B cell (primary cell): Measurements from ENCODE around the gene ANXA7. TPM values are rescaled to one million over a fixed set of nuclear protein-coding genes. Genes with fewer than 3 reads are reported as not detected.

Source experiments
- ATAC-seq: fragments of 200-7000 bp; cut with Tn5 transposase; one replicate; pipeline ENCODE4 v1.10.0; 2021; ENCODE audit warnings: low read depth, mild to moderate bottlenecking, moderate number of reproducible peaks, moderate library complexity
- CTCF ChIA-PET: fragments of 350-600 bp; sonication (Branson Sonifier 250); formaldehyde crosslinking; loops from one replicate; lab custom pipeline; 2021; ENCODE audit warnings: antibody characterized with exemption, inconsistent platforms; lab: Charles Lee
- POLR2A ChIA-PET: fragments of 350-600 bp; sonication (Branson Sonifier 250); formaldehyde crosslinking; loops from one replicate; lab custom pipeline; 2021; ENCODE audit warnings: antibody characterized with exemption; lab: Charles Lee
- DNase-seq: peaks from one replicate; pipeline ENCODE4 v3.0.0; 2013
- H2AFZ ChIP-seq: 2 replicates; pipeline ENCODE4 v1.6.1; 2012; ENCODE audit warnings: mild to moderate bottlenecking, low read depth, low read length; ENCODE audit not compliant: insufficient read depth, poor library complexity, severe bottlenecking
- H3K27ac ChIP-seq, 2 donors: 1 replicate in 1 of 2; 2 replicates in 1 of 2; pipeline ENCODE4 v1.5.1; 2012 to 2013; ENCODE audit warnings: low read length in 2 of 2, mild to moderate bottlenecking in 2 of 2, moderate library complexity in 1 of 2
- H3K27me3 ChIP-seq, 4 experiments: fragments of 200-600 bp in 1 of 4; sonication (generic) in 1 of 4; replicated peaks in 1 of 4; 1 replicate in 2 of 4; 2 replicates in 2 of 4; pipeline versions ENCODE4 v1.6.1 to v1.7.0; 2013 to 2016; ENCODE audit warnings: low read length in 3 of 4, mild to moderate bottlenecking in 2 of 4, mixed read lengths in 1 of 4, moderate library complexity in 1 of 4; ENCODE audit not compliant: insufficient read depth in 4 of 4, control insufficient read depth in 3 of 4; ENCODE audit errors: control extremely low read depth in 1 of 4
- H3K36me3 ChIP-seq, 2 experiments: replicated peaks in 1 of 2; 1 replicate in 1 of 2; 2 replicates in 1 of 2; pipeline versions ENCODE4 v1.6.1 to v1.7.1; 2013; ENCODE audit warnings: low read length in 1 of 2; ENCODE audit not compliant: insufficient read depth in 2 of 2, control insufficient read depth in 1 of 2; ENCODE audit errors: control extremely low read depth in 1 of 2, extremely low read depth in 1 of 2
- H3K4me1 ChIP-seq, 2 donors: fragments of 200-600 bp in 1 of 2; sonication (generic) in 1 of 2; 1 replicate in 1 of 2; 2 replicates in 1 of 2; pipeline versions ENCODE4 v1.5.1 to v1.6.1; 2013 to 2017; ENCODE audit warnings: low read length in 2 of 2; ENCODE audit not compliant: control insufficient read depth in 2 of 2, insufficient read depth in 2 of 2
- H3K4me2 ChIP-seq: replicated peaks from 2 replicates; pipeline ENCODE3; 2012; ENCODE audit warnings: mild to moderate bottlenecking, low read depth, low read length; ENCODE audit not compliant: poor library complexity, severe bottlenecking
- H3K4me3 ChIP-seq, 5 experiments: fragments of 200-600 bp in 1 of 5; sonication (generic) in 1 of 5; 1 replicate in 3 of 5; 2 replicates in 2 of 5; pipeline versions ENCODE4 v1.5.1 to v1.7.0; 2011 to 2016; ENCODE audit warnings: low read length in 4 of 5, mild to moderate bottlenecking in 4 of 5, low read depth in 2 of 5, control low read depth in 1 of 5, moderate library complexity in 1 of 5; ENCODE audit not compliant: insufficient read depth in 1 of 5; ENCODE audit errors: control extremely low read depth in 1 of 5, extremely low read depth in 1 of 5
- H3K79me2 ChIP-seq: fragments of 200-600 bp; sonication (generic); one replicate; pipeline ENCODE4 v1.6.0; 2016; ENCODE audit warnings: low read length; ENCODE audit not compliant: control insufficient read depth, insufficient read depth
- H3K9ac ChIP-seq: fragments of 200-600 bp; sonication (generic); 2 replicates; pipeline ENCODE4 v1.6.1; 2017; ENCODE audit warnings: mild to moderate bottlenecking, low read length, moderate library complexity
- H3K9me3 ChIP-seq, 3 donors: one replicate each; pipeline versions ENCODE4 v1.6.1 to v1.7.1; 2013; ENCODE audit warnings: low read length in 2 of 3; ENCODE audit not compliant: control insufficient read depth in 2 of 3, insufficient read depth in 1 of 3; ENCODE audit errors: control extremely low read depth in 1 of 3
- H4K20me1 ChIP-seq: 2 replicates; pipeline ENCODE4 v1.6.0; 2012; ENCODE audit warnings: mild to moderate bottlenecking, low read length; ENCODE audit not compliant: insufficient read depth, control insufficient read depth, poor library complexity, severe bottlenecking
- H3K27ac Mint-ChIP-seq: one replicate; pipeline ENCODE4 v1.8.0; 2021; ENCODE audit warnings: mixed read lengths
- H3K27me3 Mint-ChIP-seq: one replicate; pipeline ENCODE4 v1.8.0; 2021; ENCODE audit warnings: mixed read lengths
- H3K4me1 Mint-ChIP-seq: one replicate; pipeline ENCODE4 v1.8.0; 2021; ENCODE audit warnings: mixed read lengths
- H3K4me3 Mint-ChIP-seq: one replicate; pipeline ENCODE4 v1.8.0; 2021; ENCODE audit warnings: mixed read lengths
- H3K9me3 Mint-ChIP-seq: one replicate; pipeline ENCODE4 v1.8.0; 2022; ENCODE audit warnings: mixed read lengths; ENCODE audit not compliant: insufficient read depth
- CTCF ChIP-seq: fragments of 200-600 bp; IDR thresholded peaks from one replicate; pipeline ENCODE4 v1.8.0; 2022; ENCODE audit warnings: antibody characterized with exemption, mild to moderate bottlenecking
- EZH2 ChIP-seq: IDR thresholded peaks from 2 replicates; pipeline ENCODE4 v1.6.1; 2012; ENCODE audit warnings: borderline replicate concordance, low read depth, mild to moderate bottlenecking, moderate library complexity, low read length; ENCODE audit not compliant: insufficient read depth, poor library complexity, severe bottlenecking
- WGBS: methylation state at CpG from one replicate; pipeline ENCODE4 v1.1.5; 2013; ENCODE audit warnings: missing lambda C conversion rate; ENCODE audit not compliant: insufficient coverage; 5-methylcytosine and 5-hydroxymethylcytosine counted together
- intact Hi-C: fragments of 100-400 bp; cut with micrococcal nuclease; formaldehyde crosslinking; loops from one replicate; pipeline ENCODE4 v1.10.0; 2022
- polyA plus RNA-seq: library from polyadenylated mRNA; depleted of rRNA; stranded (reverse); fragments of >200 nt; gene quantifications from 2 replicates; pipeline ENCODE4 v1.2.3, GENCODE V29; 2012
- total RNA-seq, 2 donors: library from RNA; stranded (reverse); fragments of 120-200 nt in 1 of 2; gene quantifications; 1 replicate in 1 of 2; 2 replicates in 1 of 2; pipeline versions ENCODE4 v1.2.3 to v1.2.4, GENCODE V29; 2013 to 2022

The ANXA7 gene
- total and polyA plus RNA-seq, 2 donors (not counting 1 experiment from before 2014, with no cell fraction given) = 43.4 to 90.0 TPM

DNA sequence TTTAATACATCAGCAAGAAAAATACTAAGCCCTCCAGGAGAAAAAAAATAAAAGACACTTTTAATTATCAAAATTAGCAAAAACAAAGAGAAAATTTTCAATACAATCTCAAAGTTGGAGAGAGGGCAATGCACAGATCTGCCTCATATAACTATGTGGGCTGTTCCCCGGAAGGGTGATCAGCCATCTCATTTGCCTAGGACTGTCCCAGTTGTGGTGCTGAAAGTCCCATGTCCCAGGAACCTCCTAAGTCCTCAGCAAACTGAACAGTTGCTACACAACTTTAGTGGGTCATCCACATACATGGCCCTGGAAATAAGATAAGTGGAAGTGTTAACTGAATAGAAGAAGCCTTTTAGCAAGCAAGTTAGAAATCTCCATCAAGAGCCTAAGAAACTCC is 69.6 kb downstream of the ANXA7 start:
- H3K4me1 Mint-ChIP-seq = no peaks in the 10 kb centered on the region
- no peaks in the 10 kb centered on the region for H3K79me2 ChIP-seq
- no peaks in the 10 kb centered on the region for H3K27me3 ChIP-seq
- H4K20me1 ChIP-seq = no peaks in the 10 kb centered on the region
- POLR2A ChIA-PET = no interaction called here
- no peaks in the 10 kb centered on the region for H3K4me1 ChIP-seq
- DNase-seq = no peak
- H3K27me3 Mint-ChIP-seq = no peaks in the 10 kb centered on the region
- CTCF ChIA-PET = no interaction called here
- no peak overlapping the region for H3K27ac ChIP-seq
- WGBS = 83% methylated on average over 1 of the region's 1 CpG
- no peak overlapping the region for H3K4me3 ChIP-seq
- no peak overlapping the region for H3K4me3 Mint-ChIP-seq
- H3K27ac Mint-ChIP-seq = no peak overlapping the region
- no peaks in the 10 kb centered on the region for H3K9me3 Mint-ChIP-seq
- intact Hi-C loops = no loop called here
- no peaks in the 10 kb centered on the region for H3K9me3 ChIP-seq
- H3K4me2 ChIP-seq = no peak overlapping the region
- no peak for ATAC-seq
- no peaks in the 10 kb centered on the region for H3K36me3 ChIP-seq
- H2AFZ ChIP-seq = no peak overlapping the region
- no peak overlapping the region for H3K9ac ChIP-seq
- no peak for TF ChIP-seq EZH2
- no peak for TF ChIP-seq CTCF

DNA sequence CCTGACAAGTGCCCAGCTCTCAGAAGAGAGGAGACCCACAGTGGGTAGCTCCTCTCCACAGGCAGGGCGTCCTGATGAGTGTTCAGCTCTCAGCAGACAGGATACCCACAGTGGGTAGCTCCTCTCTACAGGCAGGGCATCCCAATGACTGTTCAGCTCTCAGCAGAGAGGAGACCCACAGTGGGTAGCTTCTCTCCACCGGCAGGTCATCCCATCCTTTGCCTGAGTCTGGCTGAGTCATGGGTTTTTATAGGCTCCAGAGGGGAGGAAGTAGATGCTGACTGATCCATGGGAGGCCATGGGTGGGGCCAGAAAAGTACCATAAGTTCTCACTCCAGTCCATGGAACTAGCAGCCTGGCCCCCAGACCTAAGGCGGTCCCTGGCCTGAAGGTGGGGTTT is 73.7 kb downstream of the ANXA7 start:
- Histone ChIP-seq H2AFZ (no peak overlapping the region), H3K79me2 (no peaks in the 10 kb centered on the region), H3K9me3 (no peaks in the 10 kb centered on the region), H3K9ac (no peak overlapping the region), H3K36me3 (no peaks in the 10 kb centered on the region), H4K20me1 (no peaks in the 10 kb centered on the region), H3K4me2 (no peak overlapping the region), H3K27ac (no peak overlapping the region), H3K4me1 (no peaks in the 10 kb centered on the region), H3K4me3 (no peak overlapping the region), H3K27me3 (no peaks in the 10 kb centered on the region)
- Mint-ChIP-seq H3K4me3 (no peak overlapping the region), H3K27me3 (no peaks in the 10 kb centered on the region), H3K9me3 (no peaks in the 10 kb centered on the region), H3K4me1 (no peaks in the 10 kb centered on the region), H3K27ac (no peak overlapping the region)
- intact Hi-C loops = no loop called here
- 91% methylated on average over 3 of the region's 3 CpGs for WGBS
- CTCF ChIA-PET = no interaction called here
- DNase-seq (no peak), ATAC-seq (no peak)
- TF ChIP-seq EZH2 (no peak), CTCF (no peak)
- POLR2A ChIA-PET = no interaction called here
